Transverse colon (tissue), 4 donors: ENCODE results near the gene IGSF10.

Source experiments
- CTCF ChIP-seq, 5 experiments: fragments of 200-600 bp in 3 of 5; fragments of 450-650 bp in 2 of 5; sonication (generic) in 3 of 5; IDR thresholded peaks; 1 replicate in 2 of 5; 2 replicates in 3 of 5; pipeline ENCODE4 v1.5.1; 2016 to 2017; ENCODE audit warnings: antibody characterized with exemption in 5 of 5, inconsistent platforms in 3 of 5, mild to moderate bottlenecking in 2 of 5, moderate library complexity in 1 of 5
- EP300 ChIP-seq: sonication (generic); formaldehyde crosslinking; IDR thresholded peaks from one replicate; pipeline ENCODE4 v1.6.1; 2017; ENCODE audit warnings: antibody characterized with exemption, low read depth
- POLR2A ChIP-seq: fragments of 450-650 bp; IDR thresholded peaks from one replicate; pipeline ENCODE4 v1.6.1; 2016; ENCODE audit warnings: antibody characterized with exemption, mild to moderate bottlenecking, moderate library complexity
- POLR2AphosphoS5 ChIP-seq, 3 donors: sonication (generic); formaldehyde crosslinking; IDR thresholded peaks; one replicate each; pipeline ENCODE4 v1.6.1; 2016; ENCODE audit warnings: antibody characterized with exemption in 3 of 3

GRCh38 chr3:151432616-151433372 lies 28.1 kb downstream of the IGSF10 start:
- TF ChIP-seq EP300 (no peak), CTCF (IDR thresholded peaks at IDR 0.05) (no peak), POLR2A (no peak), POLR2AphosphoS5 (IDR thresholded peaks at IDR 0.05) (no peak)
